Activated CD4-positive, alpha-beta memory T cell treated with anti-CD3 and anti-CD28 coated beads for 36 hours (primary cell): Measurements from ENCODE around the gene MECP2. TPM values are rescaled to one million over a fixed set of nuclear protein-coding genes. Genes with fewer than 3 reads are reported as not detected.

ENCODE experiments used
- CTCF ChIA-PET: fragments of 350-600 bp; sonication (Branson Sonifier 250); formaldehyde crosslinking; loops from one replicate; lab custom pipeline; 2021; ENCODE audit warnings: antibody characterized with exemption, inconsistent platforms; lab: Charles Lee
- POLR2A ChIA-PET: fragments of 350-600 bp; sonication (Branson Sonifier 250); formaldehyde crosslinking; loops from one replicate; lab custom pipeline; 2021; ENCODE audit warnings: antibody characterized with exemption; lab: Charles Lee
- DNase-seq: peaks from one replicate; pipeline ENCODE4 v3.0.0-alpha.2; 2020
- H3K27ac Mint-ChIP-seq: one replicate; pipeline ENCODE4 v1.8.0; 2021; ENCODE audit warnings: mixed read lengths
- H3K27me3 Mint-ChIP-seq: one replicate; pipeline ENCODE4 v1.8.0; 2021; ENCODE audit warnings: mixed read lengths
- H3K36me3 Mint-ChIP-seq: one replicate; pipeline ENCODE4 v1.8.0; 2021; ENCODE audit warnings: mixed read lengths
- H3K4me1 Mint-ChIP-seq: one replicate; pipeline ENCODE4 v1.8.0; 2021; ENCODE audit warnings: low read depth, mixed read lengths
- H3K4me3 Mint-ChIP-seq: one replicate; pipeline ENCODE4 v1.8.0; 2021; ENCODE audit warnings: mild to moderate bottlenecking, mixed read lengths
- H3K9me3 Mint-ChIP-seq: one replicate; pipeline ENCODE4 v1.8.0; 2021; ENCODE audit warnings: mixed read lengths
- intact Hi-C: fragments of 100-400 bp; cut with micrococcal nuclease; formaldehyde crosslinking; loops from one replicate; pipeline ENCODE4 v1.15.1; 2023
- total RNA-seq, 2 experiments: library from RNA; stranded (reverse); gene quantifications; one replicate each; pipeline ENCODE4 v1.2.3, GENCODE V29; 2021

MECP2 gene
- total RNA-seq, 2 experiments from 2014 or later, result 50.8 to 51.0 TPM

- H3K27ac Mint-ChIP-seq, result peak overlapping the region; percentile 28
- ChIA-PET CTCF (no interaction called here), POLR2A (interaction anchor here (1.5 kb wide), 1 partner anchor 23 kb away, joined by 3 read pairs; the partner anchor contains the start of gene IRAK1)
- intact Hi-C loops, result no loop called here
- peaks cover 45% of the 10 kb centered on the region for H3K4me1 Mint-ChIP-seq
- peaks cover 14% of the 10 kb centered on the region for H3K36me3 Mint-ChIP-seq
- no peaks in the 10 kb centered on the region for H3K27me3 Mint-ChIP-seq
- H3K9me3 Mint-ChIP-seq, result no peaks in the 10 kb centered on the region
- no peak overlapping the region for H3K4me3 Mint-ChIP-seq
- no peak for DNase-seq
Observed at GRCh38 chrX:154043003-154043763, 54.3 kb downstream of the MECP2 start.

DNA sequence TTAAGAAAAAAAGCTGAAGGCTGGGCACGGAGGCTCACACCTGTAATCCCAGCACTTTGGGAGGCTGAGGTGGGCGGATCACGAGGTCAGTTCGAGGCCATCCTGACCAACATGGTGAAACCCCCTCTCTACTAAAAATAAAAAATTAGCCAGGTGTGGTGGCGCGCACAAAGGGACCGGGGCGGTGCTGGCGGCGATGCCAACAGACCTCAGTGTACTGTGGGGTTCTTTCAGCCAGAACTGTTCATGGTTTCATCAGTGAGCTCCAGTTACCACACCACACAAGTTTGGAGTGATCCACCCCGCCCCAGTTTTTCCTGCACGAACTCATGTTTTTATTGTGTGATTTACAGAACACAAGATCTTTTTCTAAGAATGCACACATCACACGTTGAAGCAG is 56.7 kb downstream of the MECP2 start:
- Mint-ChIP-seq H3K27me3 (no peaks in the 10 kb centered on the region), H3K4me1 (peaks cover 46% of the 10 kb centered on the region), H3K4me3 (no peak overlapping the region), H3K27ac (peak overlapping the region; percentile 14), H3K9me3 (no peaks in the 10 kb centered on the region), H3K36me3 (peaks cover 4% of the 10 kb centered on the region)
- CTCF ChIA-PET, result interaction anchor here (1.6 kb wide), 1 partner anchor 27 kb away, joined by 8 read pairs; no protein-coding TSS in a partner anchor
- intact Hi-C loops, result no loop called here
- POLR2A ChIA-PET, result no interaction called here
- DNase-seq, result no peak

DNA sequence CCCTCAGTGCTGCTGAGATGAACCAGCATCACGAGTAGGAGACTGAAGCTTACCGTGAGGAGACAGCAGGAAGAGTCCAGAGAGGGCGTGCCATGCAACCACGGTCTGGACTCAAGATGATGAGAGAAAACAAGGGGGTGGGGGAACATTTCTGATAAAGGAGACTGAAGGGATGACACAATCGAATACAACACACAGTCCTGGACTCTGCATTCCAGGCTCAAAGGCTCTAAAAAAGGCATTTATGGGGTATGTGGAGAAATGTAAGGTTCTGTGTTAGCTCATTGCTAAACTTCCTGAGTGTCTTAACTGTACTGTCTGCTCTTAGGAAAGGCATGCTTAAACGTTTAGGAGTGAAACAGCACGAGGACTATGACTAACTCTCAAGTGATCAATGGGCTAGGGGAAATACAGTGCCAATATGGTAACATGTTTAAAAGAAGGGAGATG is 57.2 kb downstream of the MECP2 start:
- CTCF ChIA-PET, result interaction anchor here (0.7 to 1.6 kb wide), 3 partner anchors 11 to 27 kb away, joined by 3 to 8 read pairs (median 4); no protein-coding TSS in a partner anchor
- intact Hi-C loops, result no loop called here
- H3K4me3 Mint-ChIP-seq, result no peak overlapping the region
- no peaks in the 10 kb centered on the region for H3K9me3 Mint-ChIP-seq
- H3K27ac Mint-ChIP-seq, result peak overlapping the region; percentile 58
- no peak for DNase-seq
- peaks cover 4% of the 10 kb centered on the region for H3K36me3 Mint-ChIP-seq
- peaks cover 46% of the 10 kb centered on the region for H3K4me1 Mint-ChIP-seq
- POLR2A ChIA-PET, result no interaction called here
- no peaks in the 10 kb centered on the region for H3K27me3 Mint-ChIP-seq

DNA sequence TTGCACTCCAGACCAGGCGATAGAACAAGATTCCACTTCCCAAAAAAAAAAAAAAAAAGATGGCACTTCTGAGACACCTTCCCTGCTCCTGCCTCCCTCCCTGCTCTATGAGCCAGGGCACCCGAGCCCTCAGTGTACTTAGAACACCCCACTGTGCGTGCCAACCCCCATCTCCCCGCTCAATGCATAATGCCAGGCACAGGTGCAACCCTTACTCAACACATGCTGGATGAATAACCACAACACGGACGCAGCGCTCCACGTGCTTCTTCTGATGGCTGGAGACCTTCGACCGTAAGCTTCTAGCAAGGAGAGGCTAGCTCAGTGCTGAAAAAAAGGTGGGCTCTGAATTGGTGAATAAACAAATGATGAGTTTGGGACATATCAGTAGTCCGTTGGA is 57.9 kb downstream of the MECP2 start:
- Mint-ChIP-seq H3K4me3 (no peak overlapping the region), H3K27me3 (no peaks in the 10 kb centered on the region), H3K4me1 (peaks cover 46% of the 10 kb centered on the region), H3K27ac (peak overlapping the region; percentile 58), H3K36me3 (peaks cover 9% of the 10 kb centered on the region), H3K9me3 (no peaks in the 10 kb centered on the region)
- no peak for DNase-seq
- intact Hi-C loops, result no loop called here
- CTCF ChIA-PET, result interaction anchor here (0.7 kb wide), 1 partner anchor 19 kb away, joined by 3 read pairs; no protein-coding TSS in a partner anchor
- POLR2A ChIA-PET, result no interaction called here

- Mint-ChIP-seq H3K27me3 (no peaks in the 10 kb centered on the region), H3K36me3 (peaks cover 9% of the 10 kb centered on the region), H3K27ac (peak overlapping the region; percentile 59), H3K9me3 (no peaks in the 10 kb centered on the region), H3K4me3 (no peak overlapping the region), H3K4me1 (peaks cover 42% of the 10 kb centered on the region)
- ChIA-PET POLR2A (no interaction called here), CTCF (no interaction called here)
- intact Hi-C loops, result no loop called here
- DNase-seq, result no peak
Observed at GRCh38 chrX:154038656-154039055, 58.9 kb downstream of the MECP2 start.

DNA sequence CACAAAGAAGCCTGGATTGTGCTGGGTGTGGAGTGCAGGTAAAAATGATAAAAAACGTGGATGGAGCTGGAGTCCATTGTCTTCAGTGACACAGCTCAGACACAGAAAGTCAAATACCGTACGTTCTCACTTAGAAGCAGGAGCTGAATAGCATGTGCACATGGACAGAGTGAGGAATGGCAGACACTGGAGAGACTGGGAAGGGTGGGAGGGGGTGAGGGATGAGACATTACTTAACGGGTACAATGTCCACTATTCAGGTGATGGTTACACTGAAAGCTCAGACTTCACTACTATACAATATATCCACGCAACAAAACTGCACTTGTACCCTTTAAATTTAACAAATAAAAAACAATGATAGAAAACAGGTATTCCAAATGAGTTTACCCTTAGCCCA is 59.8 kb downstream of the MECP2 start:
- Mint-ChIP-seq H3K36me3 (peaks cover 9% of the 10 kb centered on the region), H3K9me3 (no peaks in the 10 kb centered on the region), H3K4me3 (no peak overlapping the region), H3K27ac (no peak overlapping the region), H3K4me1 (peaks cover 40% of the 10 kb centered on the region), H3K27me3 (no peaks in the 10 kb centered on the region)
- POLR2A ChIA-PET, result no interaction called here
- intact Hi-C loops, result no loop called here
- no peak for DNase-seq
- CTCF ChIA-PET, result interaction anchor here (2.0 kb wide), 1 partner anchor 14 kb away, joined by 6 read pairs; no protein-coding TSS in a partner anchor

- Mint-ChIP-seq H3K36me3 (peaks cover 11% of the 10 kb centered on the region), H3K27ac (peak overlapping the region; percentile 60), H3K9me3 (no peaks in the 10 kb centered on the region), H3K4me3 (no peak overlapping the region), H3K27me3 (no peaks in the 10 kb centered on the region), H3K4me1 (peaks cover 33% of the 10 kb centered on the region)
- ChIA-PET POLR2A (no interaction called here), CTCF (interaction anchor here (0.6 to 2.0 kb wide), 3 partner anchors 15 to 31 kb away, joined by 3 to 6 read pairs (median 3); no protein-coding TSS in a partner anchor)
- intact Hi-C loops, result no loop called here
- peak; percentile 54 for DNase-seq
Observed at GRCh38 chrX:154036513-154036912, 61.0 kb downstream of the MECP2 start.

GRCh38 chrX:154033848-154034247 is 63.7 kb downstream of the MECP2 start:
- intact Hi-C loops, result no loop called here
- Mint-ChIP-seq H3K27me3 (no peaks in the 10 kb centered on the region), H3K4me1 (peaks cover 15% of the 10 kb centered on the region), H3K36me3 (peaks cover 13% of the 10 kb centered on the region), H3K9me3 (no peaks in the 10 kb centered on the region), H3K27ac (peak overlapping the region; percentile 13), H3K4me3 (no peak overlapping the region)
- ChIA-PET CTCF (no interaction called here), POLR2A (no interaction called here)
- no peak for DNase-seq

DNA sequence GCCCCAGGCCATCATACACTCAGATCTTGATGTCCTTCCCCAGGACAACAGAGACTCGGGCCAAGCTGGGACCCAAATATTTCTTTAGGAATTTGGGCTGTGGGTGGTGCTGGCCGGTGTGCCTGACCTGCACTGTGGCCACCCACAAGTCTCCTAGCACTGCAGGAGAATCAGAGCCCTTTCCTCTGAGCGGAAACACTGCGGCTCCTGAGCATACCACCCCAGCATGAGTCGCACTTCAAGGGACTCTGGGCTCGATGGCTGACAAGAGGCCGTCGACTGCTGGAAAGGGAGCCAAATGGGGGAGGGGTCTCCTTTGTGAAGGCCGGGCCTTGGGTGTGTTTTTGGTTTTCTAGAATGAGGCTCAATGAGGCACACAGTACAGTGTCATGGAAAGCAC is 64.9 kb downstream of the MECP2 start:
- Mint-ChIP-seq H3K27ac (no peak overlapping the region), H3K9me3 (no peaks in the 10 kb centered on the region), H3K36me3 (peaks cover 14% of the 10 kb centered on the region), H3K27me3 (no peaks in the 10 kb centered on the region), H3K4me3 (no peak overlapping the region), H3K4me1 (peaks cover 11% of the 10 kb centered on the region)
- ChIA-PET POLR2A (no interaction called here), CTCF (no interaction called here)
- intact Hi-C loops, result no loop called here
- DNase-seq, result no peak

GRCh38 chrX:154032160-154032559 is 65.4 kb downstream of the MECP2 start:
- Mint-ChIP-seq H3K9me3 (no peaks in the 10 kb centered on the region), H3K4me3 (no peak overlapping the region), H3K36me3 (peaks cover 16% of the 10 kb centered on the region), H3K4me1 (peaks cover 10% of the 10 kb centered on the region), H3K27me3 (no peaks in the 10 kb centered on the region), H3K27ac (no peak overlapping the region)
- CTCF ChIA-PET, result no interaction called here
- intact Hi-C loops, result no loop called here
- DNase-seq, result no peak
- POLR2A ChIA-PET, result no interaction called here

DNA sequence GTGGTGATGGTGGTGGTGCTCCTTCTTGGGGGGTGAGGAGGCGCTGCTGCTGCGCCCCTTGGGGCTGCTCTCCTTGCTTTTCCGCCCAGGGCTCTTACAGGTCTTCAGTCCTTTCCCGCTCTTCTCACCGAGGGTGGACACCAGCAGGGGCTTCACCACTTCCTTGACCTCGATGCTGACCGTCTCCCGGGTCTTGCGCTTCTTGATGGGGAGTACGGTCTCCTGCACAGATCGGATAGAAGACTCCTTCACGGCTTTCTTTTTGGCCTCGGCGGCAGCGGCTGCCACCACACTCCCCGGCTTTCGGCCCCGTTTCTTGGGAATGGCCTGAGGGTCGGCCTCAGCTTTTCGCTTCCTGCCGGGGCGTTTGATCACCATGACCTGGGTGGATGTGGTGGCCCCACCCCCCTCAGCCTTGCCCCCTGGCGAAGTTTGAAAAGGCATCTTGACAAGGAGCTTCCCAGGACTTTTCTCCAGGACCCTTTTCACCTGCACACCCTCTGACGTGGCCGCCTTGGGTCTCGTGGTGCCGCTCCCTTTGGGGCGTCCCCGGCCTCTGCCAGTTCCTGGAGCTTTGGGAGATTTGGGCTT is 66.7 kb downstream of the MECP2 start:
- no peak for DNase-seq
- H3K27me3 Mint-ChIP-seq, result no peaks in the 10 kb centered on the region
- ChIA-PET POLR2A (no interaction called here), CTCF (no interaction called here)
- H3K4me1 Mint-ChIP-seq, result peaks cover 2% of the 10 kb centered on the region
- H3K36me3 Mint-ChIP-seq, result peaks cover 16% of the 10 kb centered on the region
- H3K4me3 Mint-ChIP-seq, result no peak overlapping the region
- no peak overlapping the region for H3K27ac Mint-ChIP-seq
- intact Hi-C loops, result no loop called here
- no peaks in the 10 kb centered on the region for H3K9me3 Mint-ChIP-seq

DNA sequence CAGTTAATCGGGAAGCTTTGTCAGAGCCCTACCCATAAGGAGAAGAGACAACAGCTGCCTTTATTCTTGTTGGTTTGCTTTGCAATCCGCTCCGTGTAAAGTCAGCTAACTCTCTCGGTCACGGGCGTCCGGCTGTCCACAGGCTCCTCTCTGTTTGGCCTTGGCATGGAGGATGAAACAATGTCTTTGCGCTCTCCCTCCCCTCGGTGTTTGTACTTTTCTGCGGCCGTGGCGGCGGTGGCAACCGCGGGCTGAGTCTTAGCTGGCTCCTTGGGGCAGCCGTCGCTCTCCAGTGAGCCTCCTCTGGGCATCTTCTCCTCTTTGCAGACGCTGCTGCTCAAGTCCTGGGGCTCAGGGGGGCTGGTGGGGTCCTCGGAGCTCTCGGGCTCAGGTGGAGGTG is 67.3 kb downstream of the MECP2 start:
- Mint-ChIP-seq H3K9me3 (no peaks in the 10 kb centered on the region), H3K4me1 (peaks cover 2% of the 10 kb centered on the region), H3K4me3 (no peak overlapping the region), H3K27me3 (no peaks in the 10 kb centered on the region), H3K27ac (no peak overlapping the region), H3K36me3 (peaks cover 16% of the 10 kb centered on the region)
- POLR2A ChIA-PET, result no interaction called here
- CTCF ChIA-PET, result interaction anchor here (0.6 kb wide), 1 partner anchor 61 kb away, joined by 3 read pairs; no protein-coding TSS in a partner anchor
- intact Hi-C loops, result no loop called here
- DNase-seq, result no peak
